HepG2 (cell line): ENCODE results near the gene MIEF2. TPM values are rescaled to one million over a fixed set of nuclear protein-coding genes. Genes with fewer than 3 reads are reported as not detected.

Source experiments
- CC2D1A ChIP-seq: sonication (generic); formaldehyde crosslinking; IDR thresholded peaks from 2 replicates; pipeline ENCODE4 v1.8.1; 2023; ENCODE audit warnings: mild to moderate bottlenecking, missing genetic modification reagents
- CHD4 ChIP-seq: fragments of 200-600 bp; sonication (generic); IDR thresholded peaks from 2 replicates; pipeline ENCODE4 v1.7.0; 2017; ENCODE audit warnings: mild to moderate bottlenecking, low read length, borderline replicate concordance
- CREM ChIP-seq, 2 experiments: sonication (generic) in 1 of 2; formaldehyde crosslinking in 1 of 2; IDR thresholded peaks; 2 replicates each; pipeline versions ENCODE4 v1.4.0 to v1.6.1; 2016 to 2020; ENCODE audit warnings: antibody characterized with exemption in 1 of 2, mild to moderate bottlenecking in 1 of 2, missing genetic modification reagents in 1 of 2
- DBP ChIP-seq: sonication (generic); formaldehyde crosslinking; IDR thresholded peaks from 2 replicates; pipeline ENCODE4 v1.4.0; 2020; ENCODE audit warnings: missing genetic modification reagents; ENCODE audit errors: not compliant biosample characterization
- FOXK1 ChIP-seq: sonication (generic); formaldehyde crosslinking; IDR thresholded peaks from 2 replicates; pipeline ENCODE4 v1.4.0; 2020; ENCODE audit warnings: low read depth, missing genetic modification reagents, borderline replicate concordance
- FOXO4 ChIP-seq: sonication (generic); formaldehyde crosslinking; conservative IDR thresholded peaks from 2 replicates; pipeline ENCODE4 v1.8.1; 2023; ENCODE audit warnings: missing genetic modification reagents
- HDAC1 ChIP-seq: sonication (generic); formaldehyde crosslinking; IDR thresholded peaks from 2 replicates; pipeline ENCODE4 v1.5.1; 2020; ENCODE audit warnings: mild to moderate bottlenecking, missing genetic modification reagents
- NFAT5 ChIP-seq: sonication (generic); formaldehyde crosslinking; IDR thresholded peaks from 2 replicates; pipeline ENCODE4 v1.4.0; 2020; ENCODE audit warnings: missing genetic modification reagents
- PITX1 ChIP-seq: sonication (generic); formaldehyde crosslinking; IDR thresholded peaks from 2 replicates; pipeline ENCODE4 v1.5.1; 2020; ENCODE audit warnings: mild to moderate bottlenecking, missing genetic modification reagents
- PRMT3 ChIP-seq: sonication (generic); formaldehyde crosslinking; IDR thresholded peaks from 2 replicates; pipeline ENCODE4 v1.8.1; 2022; ENCODE audit warnings: low read depth, mild to moderate bottlenecking, moderate library complexity, missing genetic modification reagents, borderline replicate concordance
- SOX5 ChIP-seq: IDR thresholded peaks from 2 replicates; pipeline ENCODE4 v1.6.1; 2016; ENCODE audit warnings: borderline replicate concordance
- ZBTB14 ChIP-seq: sonication (generic); formaldehyde crosslinking; IDR thresholded peaks from 2 replicates; pipeline ENCODE4 v1.4.0; 2020; ENCODE audit warnings: missing genetic modification reagents
- ZFP41 ChIP-seq: sonication (generic); formaldehyde crosslinking; IDR thresholded peaks from 2 replicates; pipeline ENCODE4 v1.4.0; 2020; ENCODE audit warnings: mild to moderate bottlenecking, missing genetic modification reagents, borderline replicate concordance
- ZNF354B ChIP-seq: sonication (generic); formaldehyde crosslinking; IDR thresholded peaks from 2 replicates; pipeline ENCODE4 v1.8.0; 2022; ENCODE audit warnings: mild to moderate bottlenecking, missing genetic modification reagents
- ZNF563 ChIP-seq: sonication (generic); formaldehyde crosslinking; IDR thresholded peaks from 2 replicates; pipeline ENCODE4 v1.8.0; 2022; ENCODE audit warnings: mild to moderate bottlenecking, moderate library complexity, missing genetic modification reagents
- ZNF639 ChIP-seq: conservative IDR thresholded peaks from 2 replicates; pipeline ENCODE4 v1.6.1; 2018; ENCODE audit warnings: missing genetic modification reagents
- ZSCAN5A ChIP-seq: sonication (generic); formaldehyde crosslinking; IDR thresholded peaks from 2 replicates; pipeline ENCODE4 v1.8.0; 2022; ENCODE audit warnings: mild to moderate bottlenecking, missing genetic modification reagents, borderline replicate concordance
- polyA plus RNA-seq, 8 experiments: library from polyadenylated mRNA; depleted of rRNA in 3 of 8; stranded (reverse) in 7 of 8; unstranded in 1 of 8; fragments of >200 nt; fragmentation: Illumina TruSeq in 4 of 8; extraction: Trizol in 4 of 8; gene quantifications; 2 replicates each; pipeline versions ENCODE4 v1.2.1 to v1.2.3, GENCODE V29; 2011 to 2016; ENCODE audit warnings: low read depth in 4 of 8, missing spikeins in 1 of 8, mixed read lengths in 1 of 8; ENCODE audit not compliant: insufficient read depth in 1 of 8
- total RNA-seq, 5 experiments: library from RNA; depleted of rRNA; stranded (reverse); fragments of >200 nt; fragmentation: Illumina TruSeq; extraction: Trizol; gene quantifications; 2 replicates each; pipeline ENCODE4 v1.2.3, GENCODE V29; 2016; ENCODE audit warnings: low read depth in 1 of 5

Gene MIEF2
- total and polyA plus RNA-seq, 2 of the 13 experiments (the other 11 are each of a cell fraction or from before 2014, with no cell fraction given), result 6.0 to 8.0 TPM

GRCh38 chr17:18225121-18225641, 35.3 kb upstream of the MIEF2 start, which contains the start of gene LLGL1 (continued):
- TF ChIP-seq DBP (no peak), CHD4 (no peak), ZBTB14 (CRISPR knock-in tag) (peak; percentile 91), ZNF563 (CRISPR knock-in tag) (no peak), PRMT3 (CRISPR knock-in tag) (no peak), SOX5 (peak; percentile 54; the same call in 1 of the 2 replicates), FOXK1 (CRISPR knock-in tag) (no peak), CC2D1A (CRISPR knock-in tag) (no peak), FOXO4 (CRISPR knock-in tag) (no peak), NFAT5 (no peak), ZFP41 (CRISPR knock-in tag) (no peak), ZNF354B (no peak), PITX1 (CRISPR knock-in tag) (no peak), ZNF639 (CRISPR knock-in tag) (0 out of 2 replicates have a peak, but pooled peaks have one; percentile 11), ZSCAN5A (CRISPR knock-in tag) (no peak), HDAC1 (no peak), CREM (IDR thresholded peaks at IDR 0.05) (0 out of 2 replicates have a peak, but pooled peaks have one; percentile 8), CREM (CRISPR knock-in tag; IDR thresholded peaks at IDR 0.05) (no peak)
